Liver (tissue), 9 donors: Measurements from ENCODE around the gene PLB1. TPM values are rescaled to one million over a fixed set of nuclear protein-coding genes. Genes with fewer than 3 reads are reported as not detected.

Experiments
- DNase-seq: peaks from one replicate; pipeline ENCODE4 v3.0.0-alpha.2; 2017; ENCODE audit warnings: low spot score
- H3K27ac ChIP-seq, 2 donors: one replicate each; pipeline ENCODE4 v1.7.0; 2013; ENCODE audit warnings: inconsistent platforms in 2 of 2, low read length in 2 of 2, control low read depth in 1 of 2, low read depth in 1 of 2, mild to moderate bottlenecking in 1 of 2
- H3K27me3 ChIP-seq, 4 donors: one replicate each; pipeline versions ENCODE4 v1.6.1 to v1.7.0; 2013; ENCODE audit warnings: low read length in 3 of 4, inconsistent platforms in 1 of 4, mild to moderate bottlenecking in 1 of 4, moderate library complexity in 1 of 4; ENCODE audit not compliant: control insufficient read depth in 4 of 4, insufficient read depth in 4 of 4
- H3K36me3 ChIP-seq, 4 donors: one replicate each; pipeline versions ENCODE4 v1.6.1 to v1.7.0; 2013; ENCODE audit warnings: low read length in 3 of 4, mild to moderate bottlenecking in 3 of 4, low read depth in 1 of 4, moderate library complexity in 1 of 4; ENCODE audit not compliant: control insufficient read depth in 4 of 4, insufficient read depth in 3 of 4
- H3K4me1 ChIP-seq, 4 donors: one replicate each; pipeline versions ENCODE4 v1.6.1 to v1.7.0; 2013; ENCODE audit warnings: low read length in 3 of 4, mild to moderate bottlenecking in 3 of 4, moderate library complexity in 1 of 4; ENCODE audit not compliant: control insufficient read depth in 4 of 4, insufficient read depth in 4 of 4
- H3K4me3 ChIP-seq, 3 donors: one replicate each; pipeline versions ENCODE4 v1.6.1 to v1.7.0; 2013; ENCODE audit warnings: low read length in 3 of 3, control low read depth in 1 of 3, low read depth in 1 of 3, mild to moderate bottlenecking in 1 of 3
- H3K9ac ChIP-seq, 2 donors: one replicate each; pipeline ENCODE4 v1.7.0; 2013; ENCODE audit warnings: low read length in 2 of 2, mild to moderate bottlenecking in 2 of 2, moderate library complexity in 2 of 2, control low read depth in 1 of 2, low read depth in 1 of 2
- H3K9me3 ChIP-seq, 4 donors: one replicate each; pipeline versions ENCODE4 v1.6.1 to v1.7.0; 2013; ENCODE audit warnings: low read length in 3 of 4; ENCODE audit not compliant: control insufficient read depth in 4 of 4
- CTCF ChIP-seq: fragments of 150-350 bp; IDR thresholded peaks from 2 replicates; pipeline ENCODE4 v1.5.1; 2017; ENCODE audit warnings: improper control_type of control experiment, low read depth, low read length; ENCODE audit not compliant: missing input control
- EGR1 ChIP-seq, 2 donors: IDR thresholded peaks; 2 replicates each; pipeline ENCODE4 v1.6.1; 2016 to 2018; ENCODE audit warnings: antibody characterized with exemption in 2 of 2, low read depth in 2 of 2
- FOXA1 ChIP-seq: IDR thresholded peaks from 2 replicates; pipeline ENCODE4 v1.6.1; 2016; ENCODE audit warnings: antibody characterized with exemption
- FOXA2 ChIP-seq: IDR thresholded peaks from 2 replicates; pipeline ENCODE4 v1.6.1; 2016; ENCODE audit warnings: antibody characterized with exemption
- GABPA ChIP-seq, 2 donors: IDR thresholded peaks in 1 of 2; conservative IDR thresholded peaks in 1 of 2; 2 replicates each; pipeline ENCODE4 v1.6.1; 2016; ENCODE audit warnings: antibody characterized with exemption in 2 of 2, mild to moderate bottlenecking in 1 of 2, moderate library complexity in 1 of 2
- HNF4A ChIP-seq, 2 donors: conservative IDR thresholded peaks; 2 replicates each; pipeline ENCODE4 v1.6.1; 2016; ENCODE audit warnings: antibody characterized with exemption in 2 of 2, mild to moderate bottlenecking in 2 of 2
- HNF4G ChIP-seq: IDR thresholded peaks from 2 replicates; pipeline ENCODE4 v1.6.1; 2016; ENCODE audit warnings: antibody characterized with exemption
- JUND ChIP-seq, 2 donors: IDR thresholded peaks; 2 replicates each; pipeline ENCODE4 v1.6.1; 2016; ENCODE audit warnings: antibody characterized with exemption in 2 of 2
- NR2F2 ChIP-seq: IDR thresholded peaks from 2 replicates; pipeline ENCODE4 v1.6.1; 2016; ENCODE audit warnings: antibody characterized with exemption
- RAD21 ChIP-seq, 2 donors: IDR thresholded peaks; 2 replicates each; pipeline ENCODE4 v1.6.1; 2016; ENCODE audit warnings: antibody characterized with exemption in 2 of 2, mild to moderate bottlenecking in 2 of 2
- REST ChIP-seq: IDR thresholded peaks from 2 replicates; pipeline ENCODE4 v1.6.1; 2016; ENCODE audit warnings: antibody characterized with exemption, mild to moderate bottlenecking
- RXRA ChIP-seq, 2 donors: IDR thresholded peaks; 2 replicates each; pipeline ENCODE4 v1.6.1; 2017 to 2018; ENCODE audit warnings: antibody characterized with exemption in 2 of 2, mild to moderate bottlenecking in 1 of 2
- SP1 ChIP-seq: IDR thresholded peaks from 2 replicates; pipeline ENCODE4 v1.6.1; 2018; ENCODE audit warnings: antibody characterized with exemption, mild to moderate bottlenecking
- TAF1 ChIP-seq: conservative IDR thresholded peaks from 2 replicates; pipeline ENCODE4 v1.6.1; 2016; ENCODE audit warnings: antibody characterized with exemption, mild to moderate bottlenecking
- YY1 ChIP-seq: IDR thresholded peaks from 2 replicates; pipeline ENCODE4 v1.6.1; 2016; ENCODE audit warnings: antibody characterized with exemption, mild to moderate bottlenecking
- WGBS: extraction: QIAGEN DNeasy Blood & Tissue Kit; methylation state at CpG from one replicate; pipeline ENCODE4 v1.1.7; 2013; 5-methylcytosine and 5-hydroxymethylcytosine counted together
- polyA plus RNA-seq, 2 donors: library from polyadenylated mRNA; stranded (reverse) in 1 of 2; unstranded in 1 of 2; fragments of 200-250 nt in 1 of 2; fragments of >200 nt in 1 of 2; fragmentation: Nextera tagmentation in 1 of 2; extraction: Ambion mirVana in 1 of 2; gene quantifications; one replicate each; pipeline versions ENCODE4 v1.2.1 to v1.2.3, GENCODE V29; 2013 to 2015
- total RNA-seq, 2 donors: library from RNA; depleted of rRNA; stranded (reverse); fragments of >200 nt; gene quantifications; one replicate each; pipeline ENCODE4 v1.2.3, GENCODE V29; 2014
- TF ChIP-seq, protein P1 (sequence below): IDR thresholded peaks from 2 replicates; pipeline ENCODE4 v1.6.1; 2016; ENCODE audit warnings: antibody characterized with exemption
- TF ChIP-seq, protein P2 (sequence below): IDR thresholded peaks from 2 replicates; pipeline ENCODE4 v1.6.1; 2016; ENCODE audit warnings: antibody characterized with exemption
- TF ChIP-seq, protein P3 (sequence below): IDR thresholded peaks from 2 replicates; pipeline ENCODE4 v1.6.1; 2016; ENCODE audit warnings: antibody characterized with exemption
- donor health status: healthy.
- donor health status: healthy.
- donor health status: healthy.
- donor health status: healthy.
- donor health status: healthy.

The PLB1 gene
- total and polyA plus RNA-seq, 4 donors = 0.58 to 4.5 (median 1.6) TPM

GRCh38 chr2:28578774-28579173 is 82.9 kb downstream of the PLB1 start:
- TF ChIP-seq, protein P1, sequence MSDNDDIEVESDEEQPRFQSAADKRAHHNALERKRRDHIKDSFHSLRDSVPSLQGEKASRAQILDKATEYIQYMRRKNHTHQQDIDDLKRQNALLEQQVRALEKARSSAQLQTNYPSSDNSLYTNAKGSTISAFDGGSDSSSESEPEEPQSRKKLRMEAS = no peak
- TF ChIP-seq RXRA (IDR thresholded peaks at IDR 0.05) = no peak
- no peak for TF ChIP-seq HNF4A (conservative IDR thresholded peaks at IDR 0.05)
- no peak for TF ChIP-seq EGR1 (IDR thresholded peaks at IDR 0.05; ENCODE audit: low read depth in 2 of 2)
- TF ChIP-seq JUND (IDR thresholded peaks at IDR 0.05) = no peak
- TF ChIP-seq NR2F2 = no peak
- no peak for TF ChIP-seq FOXA2
- TF ChIP-seq TAF1 = no peak
- TF ChIP-seq CTCF = no peak
- TF ChIP-seq, protein P2, sequence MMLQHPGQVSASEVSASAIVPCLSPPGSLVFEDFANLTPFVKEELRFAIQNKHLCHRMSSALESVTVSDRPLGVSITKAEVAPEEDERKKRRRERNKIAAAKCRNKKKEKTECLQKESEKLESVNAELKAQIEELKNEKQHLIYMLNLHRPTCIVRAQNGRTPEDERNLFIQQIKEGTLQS = no peak
- no peak for TF ChIP-seq RAD21 (IDR thresholded peaks at IDR 0.05)
- no peak for TF ChIP-seq YY1
- TF ChIP-seq FOXA1 = no peak
- Histone ChIP-seq H3K9me3 (no peaks in the 10 kb centered on the region), H3K4me3 (no peak overlapping the region), H3K9ac (no peak overlapping the region), H3K4me1 (no peaks in the 10 kb centered on the region), H3K36me3 (no peaks in the 10 kb centered on the region), H3K27ac (no peak overlapping the region), H3K27me3 (no peaks in the 10 kb centered on the region)
- WGBS = 88% methylated on average over 2 of the region's 2 CpGs
- DNase-seq = no peak

- no peak for DNase-seq
- 83% methylated on average over 3 of the region's 3 CpGs for WGBS
- TF ChIP-seq, protein P1 = no peak
- TF ChIP-seq EGR1 (IDR thresholded peaks at IDR 0.05; ENCODE audit: low read depth in 2 of 2) = no peak
- no peak for TF ChIP-seq TAF1
- no peak for TF ChIP-seq RAD21 (IDR thresholded peaks at IDR 0.05)
- no peak for TF ChIP-seq HNF4G
- TF ChIP-seq REST = no peak
- TF ChIP-seq FOXA1 = no peak
- TF ChIP-seq YY1 = no peak
- no peak for TF ChIP-seq CTCF
- TF ChIP-seq NR2F2 = no peak
- TF ChIP-seq HNF4A (conservative IDR thresholded peaks at IDR 0.05) = no peak
- TF ChIP-seq, protein P2 = no peak
- no peak for TF ChIP-seq JUND (IDR thresholded peaks at IDR 0.05)
- no peak for TF ChIP-seq SP1
- TF ChIP-seq, protein P3, sequence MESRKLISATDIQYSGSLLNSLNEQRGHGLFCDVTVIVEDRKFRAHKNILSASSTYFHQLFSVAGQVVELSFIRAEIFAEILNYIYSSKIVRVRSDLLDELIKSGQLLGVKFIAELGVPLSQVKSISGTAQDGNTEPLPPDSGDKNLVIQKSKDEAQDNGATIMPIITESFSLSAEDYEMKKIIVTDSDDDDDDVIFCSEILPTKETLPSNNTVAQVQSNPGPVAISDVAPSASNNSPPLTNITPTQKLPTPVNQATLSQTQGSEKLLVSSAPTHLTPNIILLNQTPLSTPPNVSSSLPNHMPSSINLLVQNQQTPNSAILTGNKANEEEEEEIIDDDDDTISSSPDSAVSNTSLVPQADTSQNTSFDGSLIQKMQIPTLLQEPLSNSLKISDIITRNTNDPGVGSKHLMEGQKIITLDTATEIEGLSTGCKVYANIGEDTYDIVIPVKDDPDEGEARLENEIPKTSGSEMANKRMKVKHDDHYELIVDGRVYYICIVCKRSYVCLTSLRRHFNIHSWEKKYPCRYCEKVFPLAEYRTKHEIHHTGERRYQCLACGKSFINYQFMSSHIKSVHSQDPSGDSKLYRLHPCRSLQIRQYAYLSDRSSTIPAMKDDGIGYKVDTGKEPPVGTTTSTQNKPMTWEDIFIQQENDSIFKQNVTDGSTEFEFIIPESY = no peak
- TF ChIP-seq RXRA (IDR thresholded peaks at IDR 0.05) = no peak
- TF ChIP-seq GABPA (IDR thresholded peaks at IDR 0.05 in 1 of 2, conservative IDR thresholded peaks at IDR 0.05 in 1 of 2) = no peak
- no peak for TF ChIP-seq FOXA2
These were observed 83.7 kb downstream of the PLB1 start for GRCh38 chr2:28579606-28580005.

More at GRCh38 chr2:28579606-28580005, 83.7 kb downstream of the PLB1 start:
- Histone ChIP-seq H3K4me3 (no peak overlapping the region), H3K4me1 (no peaks in the 10 kb centered on the region), H3K9ac (no peak overlapping the region), H3K9me3 (no peaks in the 10 kb centered on the region), H3K36me3 (no peaks in the 10 kb centered on the region), H3K27ac (no peak overlapping the region), H3K27me3 (no peaks in the 10 kb centered on the region)
